Testis (tissue), 3 donors: ENCODE measurements around the gene KRT3. TPM values are rescaled to one million over a fixed set of nuclear protein-coding genes. Genes with fewer than 3 reads are reported as not detected.

Source experiments
- DNase-seq: peaks from one replicate; pipeline ENCODE4 v3.0.0-alpha.2; 2019
- H3K27ac ChIP-seq, 2 donors: fragments of 200-600 bp; sonication (generic); one replicate each; pipeline ENCODE4 v1.5.1; 2019
- H3K27me3 ChIP-seq: fragments of 200-600 bp; sonication (generic); one replicate; pipeline ENCODE4 v1.5.1; 2019
- H3K36me3 ChIP-seq: fragments of 200-600 bp; sonication (generic); one replicate; pipeline ENCODE4 v1.5.1; 2017; ENCODE audit warnings: low read depth; ENCODE audit errors: missing control alignments
- H3K4me1 ChIP-seq: fragments of 200-600 bp; sonication (generic); one replicate; pipeline ENCODE4 v1.5.1; 2019
- H3K4me3 ChIP-seq, 2 donors: fragments of 200-600 bp; sonication (generic); one replicate each; pipeline ENCODE4 v1.5.1; 2017 to 2019
- H3K9me3 ChIP-seq: fragments of 200-600 bp; sonication (generic); one replicate; pipeline ENCODE4 v1.5.1; 2017
- CTCF ChIP-seq, 3 experiments: fragments of 450-650 bp in 2 of 3; fragments of 200-600 bp in 1 of 3; sonication (generic) in 1 of 3; IDR thresholded peaks; one replicate each; pipeline ENCODE4 v1.5.1; 2016 to 2019; ENCODE audit warnings: antibody characterized with exemption in 3 of 3, mild to moderate bottlenecking in 2 of 3, moderate library complexity in 1 of 3
- POLR2A ChIP-seq: fragments of 450-650 bp; IDR thresholded peaks from one replicate; pipeline ENCODE4 v1.6.1; 2017; ENCODE audit warnings: antibody characterized with exemption, mild to moderate bottlenecking, moderate library complexity
- WGBS, 2 donors: methylation state at CpG; one replicate each; pipeline ENCODE4 v1.1.5; 2018; 5-methylcytosine and 5-hydroxymethylcytosine counted together
- intact Hi-C: fragments of 100-400 bp; cut with DNase I; formaldehyde crosslinking; loops from one replicate; pipeline ENCODE4 v1.15.1; 2023; ENCODE audit warnings: low total_unique reads
- polyA plus RNA-seq: library from polyadenylated mRNA; stranded (reverse); fragments of 350-450 nt; fragmentation: Illumina TruSeq; extraction: RNeasy Lipid Tissue Mini Kit (QIAGEN cat#74804); gene quantifications from one replicate; pipeline ENCODE4 v1.2.3, GENCODE V29; 2014; ENCODE audit warnings: low read depth, low replicate concordance; ENCODE audit not compliant: insufficient read depth
- total RNA-seq, 2 donors: library from RNA; depleted of rRNA; stranded (reverse); fragments of >200 nt; gene quantifications; one replicate each; pipeline ENCODE4 v1.2.3, GENCODE V29; 2016

The KRT3 gene
- total and polyA plus RNA-seq, 3 donors from 2014 or later, result not detected

- no peak overlapping the region for H3K27ac ChIP-seq
- 81 to 83% methylated on average over 12 to 15 of the region's 15 CpGs for WGBS, 2 donors
- TF ChIP-seq POLR2A, result no peak
- TF ChIP-seq CTCF (IDR thresholded peaks at IDR 0.05), result no peak
- no peak for DNase-seq
- H3K4me3 ChIP-seq, result no peak overlapping the region
- no peaks in the 10 kb centered on the region for H3K27me3 ChIP-seq
- H3K4me1 ChIP-seq, result no peaks in the 10 kb centered on the region
- H3K36me3 ChIP-seq, result no peaks in the 10 kb centered on the region
- H3K9me3 ChIP-seq, result no peaks in the 10 kb centered on the region
- intact Hi-C loops, result no loop called here
These were observed 39.5 kb upstream of the KRT3 start for GRCh38 chr12:52835271-52836041.

GRCh38 chr12:52834727-52835001 is 38.7 kb upstream of the KRT3 start:
- Histone ChIP-seq H3K27me3 (no peaks in the 10 kb centered on the region), H3K4me1 (no peaks in the 10 kb centered on the region), H3K9me3 (no peaks in the 10 kb centered on the region), H3K27ac (no peak overlapping the region), H3K36me3 (no peaks in the 10 kb centered on the region), H3K4me3 (no peak overlapping the region)
- WGBS, 2 donors, result 60 to 79% methylated on average over 2 to 4 of the region's 4 CpGs
- TF ChIP-seq POLR2A (no peak), CTCF (IDR thresholded peaks at IDR 0.05) (no peak)
- DNase-seq, result no peak
- intact Hi-C loops, result no loop called here

- no peaks in the 10 kb centered on the region for H3K9me3 ChIP-seq
- H3K4me1 ChIP-seq, result no peaks in the 10 kb centered on the region
- H3K4me3 ChIP-seq, result no peak within 1 kb of the TSS
- intact Hi-C loops, result no loop called here
- H3K27ac ChIP-seq, result no peak within 1 kb of the TSS
- TF ChIP-seq POLR2A (no peak), CTCF (IDR thresholded peaks at IDR 0.05) (no peak)
- 84 to 92% methylated on average over 8 to 22 of the region's 22 CpGs for WGBS, 2 donors
- no peak for DNase-seq
- no peaks in the 10 kb centered on the region for H3K36me3 ChIP-seq
- H3K27me3 ChIP-seq, result no peaks in the 10 kb centered on the region
These were observed 38.2 kb upstream of the KRT3 start, which contains the start of gene KRT79 for GRCh38 chr12:52833922-52834726. KRT79 (minus strand) TSS chr12:52834311; CDS start chr12:52834260, 51 bp downstream.

- no peak overlapping the region for H3K27ac ChIP-seq
These were observed 37.3 kb upstream of the KRT3 start for GRCh38 chr12:52832985-52833905.

More at GRCh38 chr12:52832985-52833905, 37.3 kb upstream of the KRT3 start:
- TF ChIP-seq CTCF (IDR thresholded peaks at IDR 0.05) (no peak), POLR2A (no peak)
- H3K36me3 ChIP-seq, result no peaks in the 10 kb centered on the region
- H3K27me3 ChIP-seq, result no peaks in the 10 kb centered on the region
- intact Hi-C loops, result no loop called here
- H3K4me3 ChIP-seq, result no peak overlapping the region
- no peaks in the 10 kb centered on the region for H3K9me3 ChIP-seq
- H3K4me1 ChIP-seq, result no peaks in the 10 kb centered on the region
- no peak for DNase-seq
- WGBS, 2 donors, result 95 to 97% methylated on average over 13 to 20 of the region's 20 CpGs
